ENCODE results near the gene PTPRM.

- TF ChIP-seq POLR2A (IDR thresholded peaks at IDR 0.05; ENCODE audit: low read depth, low read length) (no peak), POLR2AphosphoS5 (IDR thresholded peaks at IDR 0.05; ENCODE audit: low read depth, low read length) (no peak)
Measured at GRCh38 chr18:8272254-8272653, 705.1 kb downstream of the PTPRM start.

Measured in GM12892 (cell line).